HG02571 (cell line): Measurements from ENCODE around the gene OLA1.

Experiments
- ATAC-seq: cut with Tn5 transposase; IDR thresholded peaks from one replicate; pipeline ENCODE4 v1.9.1; 2021; ENCODE audit warnings: mild to moderate bottlenecking, moderate library complexity; ENCODE audit not compliant: unreplicated experiment

Gene OLA1

DNA sequence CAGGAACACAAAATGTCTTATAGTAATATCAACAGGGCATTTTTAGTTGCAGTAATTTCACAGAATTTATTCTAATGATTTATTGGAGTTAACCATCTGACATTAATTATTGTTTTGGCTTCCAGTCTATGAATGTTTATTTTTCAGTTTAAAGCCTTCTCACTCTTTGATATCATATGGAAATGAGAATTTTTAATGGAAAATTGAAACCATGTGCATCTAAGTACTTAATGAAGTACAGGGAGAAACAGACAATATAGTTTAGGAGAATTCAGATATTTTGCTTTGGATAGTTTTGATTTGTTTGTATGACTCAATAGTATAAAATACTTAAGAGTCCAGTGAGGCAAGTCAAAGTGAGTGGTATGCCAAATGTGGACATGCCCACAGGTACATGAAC is 126.1 kb downstream of the OLA1 start:
- ATAC-seq: no peak

DNA sequence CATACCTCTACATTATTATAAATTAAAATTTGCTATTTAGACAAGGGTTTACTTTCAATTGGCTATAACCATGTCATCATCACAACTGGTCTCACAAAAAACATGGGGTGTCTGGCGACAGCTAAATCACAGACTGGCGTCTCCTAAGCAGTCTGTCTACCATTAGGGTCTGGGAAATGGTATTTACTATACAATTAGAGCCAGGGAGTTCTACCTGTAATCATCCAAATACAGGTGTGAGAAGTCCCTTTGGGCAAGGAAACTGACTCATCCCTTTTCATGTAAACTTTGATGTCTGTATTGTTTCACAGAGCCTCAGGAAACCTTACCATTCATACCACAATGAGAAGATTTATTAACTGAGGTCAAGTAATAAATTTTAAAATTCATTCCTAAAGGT is 126.7 kb downstream of the OLA1 start:
- ATAC-seq: no peak

GRCh38 chr2:174121175-174121574 is 127.2 kb downstream of the OLA1 start:
- ATAC-seq: no peak

DNA sequence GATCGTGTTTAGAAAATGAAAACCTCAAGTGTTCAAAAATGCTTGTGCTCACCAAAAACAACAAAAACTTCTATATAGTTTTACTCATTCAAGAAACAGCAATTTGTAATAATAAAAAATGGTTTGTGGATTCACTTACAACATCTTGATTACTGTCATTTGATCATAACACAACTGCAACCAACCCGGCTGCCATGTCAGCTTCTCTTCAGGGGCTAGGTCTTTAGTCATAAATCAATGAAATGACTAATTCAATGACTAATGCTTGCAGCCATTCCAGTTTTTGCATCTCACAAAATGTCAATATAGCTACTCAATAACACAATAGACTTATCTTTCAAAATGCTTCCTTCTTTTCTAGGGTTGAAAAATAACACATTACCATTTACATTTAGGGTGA is 128.0 kb downstream of the OLA1 start:
- ATAC-seq: no peak

DNA sequence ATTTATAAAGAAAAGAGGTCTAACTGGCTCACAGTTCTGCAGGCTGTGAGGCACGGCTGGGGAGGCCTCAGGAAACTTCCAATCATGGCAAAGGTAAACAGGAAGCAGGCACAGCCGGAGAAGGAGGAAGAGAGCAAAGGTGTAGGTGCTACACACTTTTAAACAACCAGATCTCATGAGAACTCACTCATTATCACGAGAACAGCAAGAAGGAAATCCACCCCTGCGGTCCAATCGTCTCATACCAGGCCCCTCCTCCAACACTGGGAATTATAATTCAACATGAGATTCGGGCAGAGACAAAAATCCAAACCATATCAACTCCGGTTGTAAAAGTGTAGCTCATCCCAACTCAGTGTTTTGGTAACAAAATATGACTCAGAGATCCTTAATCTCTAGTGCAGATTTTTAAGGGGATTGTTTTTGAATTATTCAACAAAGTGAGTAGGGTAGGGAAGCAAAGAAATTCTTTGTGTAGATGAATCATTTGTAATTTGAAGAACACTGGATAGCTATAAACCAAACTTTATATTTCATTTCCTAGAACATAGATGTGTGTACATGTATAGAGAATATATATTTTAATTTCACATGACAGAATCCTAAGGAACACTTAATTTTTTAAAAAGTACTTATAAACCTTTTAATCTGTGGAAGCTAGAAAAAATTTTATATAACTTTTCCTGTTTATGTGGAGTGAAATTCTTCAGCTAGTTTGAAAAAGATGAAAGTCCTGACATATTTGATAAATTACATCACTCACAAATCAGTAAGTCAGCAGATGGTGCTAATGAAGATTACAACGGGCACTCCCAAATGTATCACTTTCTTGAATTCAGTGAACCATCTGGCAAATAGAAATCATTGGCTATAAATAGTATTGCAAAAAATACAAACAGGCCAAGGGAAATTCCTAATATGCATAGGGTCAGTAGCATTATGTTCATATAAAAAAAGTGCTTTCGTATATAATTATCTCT is 130.1 kb downstream of the OLA1 start:
- no peak for ATAC-seq

DNA sequence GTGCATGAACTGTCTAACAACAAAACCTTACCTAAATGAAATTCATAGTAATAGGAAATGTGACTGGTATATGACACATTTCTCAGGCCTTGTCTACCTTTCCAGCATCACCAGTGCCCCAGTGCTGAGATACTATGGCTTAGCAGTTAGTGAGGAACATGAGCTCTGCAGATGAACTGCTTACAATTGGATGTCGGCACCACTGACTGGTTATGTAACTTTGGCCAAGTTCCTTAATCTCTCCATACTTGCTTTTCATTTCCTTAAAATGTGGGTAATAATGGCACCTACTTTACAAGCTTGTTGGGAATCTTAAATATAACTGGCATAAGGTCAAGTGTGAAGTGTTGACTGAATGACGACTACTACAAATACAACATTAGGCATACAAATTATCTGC is 136.3 kb downstream of the OLA1 start:
- no peak for ATAC-seq

DNA sequence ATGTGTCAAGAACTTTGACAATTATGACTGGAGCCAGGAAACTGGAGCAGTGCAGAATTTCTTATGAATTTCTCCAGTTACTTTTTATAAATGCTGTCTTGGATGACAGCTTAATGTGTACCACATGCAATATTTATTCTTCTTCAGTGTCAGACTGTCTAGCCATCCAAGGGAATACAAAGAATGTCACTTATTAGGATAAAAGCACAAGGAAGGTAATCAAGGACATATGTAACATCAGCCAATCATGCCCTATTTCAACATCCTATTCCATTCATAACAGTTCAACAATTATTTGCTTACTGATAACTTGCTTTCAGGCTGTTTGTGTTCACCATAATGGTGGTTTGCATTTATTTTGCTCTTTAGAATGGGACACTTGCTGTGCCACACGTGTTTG is 139.8 kb downstream of the OLA1 start:
- no peak for ATAC-seq

- ATAC-seq: no peak
Observed at GRCh38 chr2:174106736-174107135, 141.6 kb downstream of the OLA1 start.

DNA sequence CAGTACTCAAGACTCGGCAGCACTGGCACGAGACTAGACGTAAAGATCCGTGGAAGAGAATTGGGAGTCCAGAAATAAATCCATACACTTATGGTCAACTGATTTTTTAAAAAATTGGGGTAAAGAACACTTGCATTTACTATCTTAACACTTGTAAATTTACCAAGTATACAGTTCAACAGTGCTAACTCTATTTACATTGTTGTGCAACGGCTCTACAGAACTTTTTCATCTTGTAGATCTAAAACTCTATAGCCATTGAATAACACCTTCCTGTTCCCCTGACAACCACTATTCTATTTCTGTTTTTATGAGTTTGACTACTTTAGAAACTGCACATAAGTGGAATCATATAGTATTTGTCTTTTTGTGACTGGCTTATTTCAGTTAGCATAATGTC is 153.8 kb downstream of the OLA1 start:
- no peak for ATAC-seq

GRCh38 chr2:174090476-174090875 is 157.9 kb downstream of the OLA1 start:
- no peak for ATAC-seq

- no peak for ATAC-seq
Observed at GRCh38 chr2:174088706-174089460, 159.4 kb downstream of the OLA1 start.

DNA sequence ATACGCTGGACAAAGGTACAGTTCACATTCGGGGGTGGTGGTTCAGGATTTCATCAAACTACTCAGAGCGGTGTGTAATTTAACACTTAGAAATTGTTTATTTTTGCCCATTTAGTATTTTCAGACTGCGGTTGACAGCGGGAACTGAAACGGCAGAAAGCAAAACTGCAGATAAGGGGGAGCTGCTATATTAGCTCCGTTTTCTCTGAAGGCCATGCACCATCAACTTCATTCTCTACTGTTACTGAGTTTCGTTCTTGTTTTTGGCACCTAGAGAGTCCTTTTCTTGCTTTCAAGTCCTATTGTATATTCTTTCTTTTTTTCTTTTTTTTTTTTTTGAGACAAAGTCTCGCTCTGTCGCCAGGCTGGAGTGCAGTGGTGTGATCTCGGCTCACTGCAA is 161.6 kb downstream of the OLA1 start:
- no peak for ATAC-seq

GRCh38 chr2:174085781-174086180 is 162.6 kb downstream of the OLA1 start:
- no peak for ATAC-seq

DNA sequence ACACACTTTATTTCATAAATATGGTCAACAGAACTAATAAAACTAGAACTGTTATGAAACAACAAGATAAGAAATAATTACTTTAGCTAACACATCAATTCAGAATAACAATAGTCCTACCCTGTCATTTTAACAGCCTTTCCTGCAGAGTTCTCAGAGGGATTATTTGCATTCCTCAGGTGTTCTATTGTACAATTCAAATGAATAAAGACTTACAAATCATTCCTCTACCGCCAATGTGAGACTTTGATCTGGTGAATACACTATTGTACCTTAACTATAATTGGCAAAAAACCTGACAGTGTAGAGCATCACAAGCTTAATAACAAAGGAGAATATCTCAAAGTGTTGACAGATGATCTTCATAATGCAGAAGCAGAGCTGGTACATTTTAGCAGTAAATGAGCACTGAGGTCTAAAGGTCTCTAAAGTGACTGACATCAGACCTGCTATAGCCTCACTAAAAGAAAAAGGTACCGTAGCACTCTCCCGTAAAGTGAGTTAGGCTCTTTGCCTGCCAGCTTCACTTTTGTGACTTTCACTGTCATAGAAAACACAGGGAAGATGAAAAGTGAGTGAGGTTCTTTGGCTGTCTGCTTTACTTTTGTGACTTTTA is 164.4 kb downstream of the OLA1 start:
- ATAC-seq: no peak

DNA sequence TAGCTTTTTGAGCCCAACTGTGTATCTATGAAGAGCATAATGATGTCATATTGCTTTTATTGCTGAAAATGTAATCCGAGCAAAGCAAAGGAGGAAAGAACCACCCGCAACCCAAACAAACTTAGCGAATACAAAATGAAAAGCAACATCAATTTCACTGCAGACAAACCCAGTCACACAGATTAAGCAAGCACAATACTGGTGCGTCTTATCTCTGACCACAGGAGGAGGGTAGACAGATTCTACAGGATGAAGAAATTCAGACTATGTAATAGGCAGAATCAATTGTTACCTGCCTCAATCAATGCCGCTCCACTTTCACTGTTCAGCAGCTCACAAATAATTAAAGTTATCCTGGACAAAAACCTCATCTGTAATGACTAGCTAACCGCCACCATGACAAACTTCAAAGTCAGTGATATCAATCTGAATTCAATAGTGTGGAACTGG is 167.6 kb downstream of the OLA1 start:
- ATAC-seq: no peak

GRCh38 chr2:174078275-174078674 is 170.1 kb downstream of the OLA1 start:
- no peak for ATAC-seq

DNA sequence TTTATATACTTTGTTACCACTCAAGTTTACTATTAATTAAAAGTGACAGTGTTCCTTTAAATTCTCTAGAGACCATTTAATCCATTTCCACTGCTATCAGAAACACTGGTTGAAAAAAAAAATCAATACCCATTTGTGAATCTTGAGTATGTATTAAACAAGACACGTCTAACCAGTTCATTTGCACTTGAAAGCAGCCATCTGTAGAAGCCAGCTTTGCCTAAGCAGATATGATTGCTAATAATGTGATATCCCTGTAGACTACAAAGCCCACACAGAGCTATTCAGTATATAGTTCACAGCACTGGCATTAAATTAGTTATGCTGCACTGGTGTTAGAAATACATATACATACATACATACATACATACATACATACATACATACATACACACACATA is 171.4 kb downstream of the OLA1 start:
- ATAC-seq: no peak

DNA sequence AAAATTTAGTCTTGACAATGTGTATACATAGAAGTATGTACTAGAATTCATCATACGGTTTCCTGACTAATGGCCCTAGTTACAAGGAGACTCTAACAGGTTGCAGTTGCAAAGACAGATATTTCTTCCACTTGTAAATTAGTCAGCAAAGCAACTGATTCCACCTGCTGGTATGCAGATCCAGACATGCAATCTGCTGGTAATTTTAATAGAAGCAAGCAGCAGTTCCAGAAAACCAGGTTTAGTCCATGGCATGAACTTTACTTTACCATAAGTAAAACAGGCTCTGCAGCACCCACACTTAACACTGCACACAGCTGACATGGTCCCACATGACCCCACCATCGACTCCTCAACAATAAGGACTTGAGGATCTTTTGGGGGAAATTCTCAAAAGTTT is 172.3 kb downstream of the OLA1 start:
- ATAC-seq: no peak

DNA sequence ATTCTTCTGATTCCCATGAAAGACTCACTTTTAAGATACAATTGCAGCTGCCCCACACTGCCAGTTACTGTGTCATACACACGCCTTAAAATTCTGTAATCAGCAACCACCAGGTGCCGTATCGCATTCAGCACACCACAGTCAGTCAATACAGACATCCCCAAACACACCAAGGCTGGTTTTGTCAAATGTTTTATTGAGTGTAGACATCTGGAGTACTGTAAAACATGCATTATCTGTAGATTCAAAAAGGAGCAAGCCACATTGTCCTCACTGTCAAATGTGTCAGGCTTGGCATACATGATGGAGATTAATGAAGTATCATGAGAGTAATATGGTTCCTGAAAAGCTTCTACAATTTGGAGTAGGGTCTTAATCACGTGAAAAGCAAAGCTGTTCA is 173.5 kb downstream of the OLA1 start:
- ATAC-seq: no peak

GRCh38 chr2:174072857-174073256 is 175.5 kb downstream of the OLA1 start:
- no peak for ATAC-seq

DNA sequence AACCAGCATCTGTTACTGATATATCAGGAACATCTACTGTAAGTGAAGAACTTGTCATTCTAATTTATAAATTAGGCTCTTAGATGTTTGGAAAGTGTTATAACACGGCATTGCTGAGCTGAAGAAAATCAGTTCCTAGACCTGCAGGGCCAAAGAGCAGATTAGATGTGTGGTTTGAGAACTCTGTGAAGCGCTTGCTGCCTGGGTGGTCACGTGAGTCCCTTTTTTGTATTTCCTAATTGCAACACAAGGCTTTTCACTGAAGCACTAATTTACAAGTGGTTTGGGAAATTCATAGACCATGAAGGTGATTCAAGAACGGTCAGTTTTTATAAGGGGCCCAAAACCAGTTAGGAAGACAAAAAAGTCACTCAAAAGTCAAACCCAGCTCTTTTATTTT is 176.3 kb downstream of the OLA1 start:
- ATAC-seq: no peak

- no peak for ATAC-seq
Observed at GRCh38 chr2:174071321-174071720, 177.0 kb downstream of the OLA1 start.
